Fibroblast of lung (primary cell): ENCODE measurements around the gene KASH5.

ENCODE experiments used
- EZH2 ChIP-seq: IDR thresholded peaks from 2 replicates; pipeline ENCODE4 v1.5.1; 2012; ENCODE audit warnings: low read length, control low read depth, mild to moderate bottlenecking; ENCODE audit errors: missing control alignments
- TF ChIP-seq, protein P1 (sequence below), 2 donors: IDR thresholded peaks in 1 of 2; conservative IDR thresholded peaks in 1 of 2; 1 replicate in 1 of 2; 2 replicates in 1 of 2; pipeline ENCODE4 v1.5.1; 2011 to 2012; ENCODE audit warnings: low read length in 2 of 2, control low read depth in 1 of 2, inconsistent platforms in 1 of 2, low read depth in 1 of 2, mild to moderate bottlenecking in 1 of 2

GRCh38 chr19:49396738-49397505, 8.9 kb downstream of the KASH5 start:
- TF ChIP-seq EZH2 = no peak
- TF ChIP-seq, protein P1, sequence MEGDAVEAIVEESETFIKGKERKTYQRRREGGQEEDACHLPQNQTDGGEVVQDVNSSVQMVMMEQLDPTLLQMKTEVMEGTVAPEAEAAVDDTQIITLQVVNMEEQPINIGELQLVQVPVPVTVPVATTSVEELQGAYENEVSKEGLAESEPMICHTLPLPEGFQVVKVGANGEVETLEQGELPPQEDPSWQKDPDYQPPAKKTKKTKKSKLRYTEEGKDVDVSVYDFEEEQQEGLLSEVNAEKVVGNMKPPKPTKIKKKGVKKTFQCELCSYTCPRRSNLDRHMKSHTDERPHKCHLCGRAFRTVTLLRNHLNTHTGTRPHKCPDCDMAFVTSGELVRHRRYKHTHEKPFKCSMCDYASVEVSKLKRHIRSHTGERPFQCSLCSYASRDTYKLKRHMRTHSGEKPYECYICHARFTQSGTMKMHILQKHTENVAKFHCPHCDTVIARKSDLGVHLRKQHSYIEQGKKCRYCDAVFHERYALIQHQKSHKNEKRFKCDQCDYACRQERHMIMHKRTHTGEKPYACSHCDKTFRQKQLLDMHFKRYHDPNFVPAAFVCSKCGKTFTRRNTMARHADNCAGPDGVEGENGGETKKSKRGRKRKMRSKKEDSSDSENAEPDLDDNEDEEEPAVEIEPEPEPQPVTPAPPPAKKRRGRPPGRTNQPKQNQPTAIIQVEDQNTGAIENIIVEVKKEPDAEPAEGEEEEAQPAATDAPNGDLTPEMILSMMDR (conservative IDR thresholded peaks at IDR 0.05 in 1 of 2, IDR thresholded peaks at IDR 0.05 in 1 of 2; ENCODE audit: low read depth in 1 of 2, low read length in 2 of 2) = no peak
